Mesenchymal stem cell (in vitro differentiated cells and primary cell): ENCODE results near the gene PIK3CD. TPM values are rescaled to one million over a fixed set of nuclear protein-coding genes. Genes with fewer than 3 reads are reported as not detected.

ENCODE experiments used
- DNase-seq: peaks from one replicate; pipeline ENCODE4 v3.0.0-alpha.2; 2013
- H2AFZ ChIP-seq: one replicate; pipeline ENCODE4 v1.6.1; 2013; ENCODE audit warnings: low read depth, mild to moderate bottlenecking, control low read depth, inconsistent platforms, low read length, moderate library complexity
- H2AK5ac ChIP-seq: 2 replicates; pipeline ENCODE4 v1.6.1; 2013; ENCODE audit warnings: low read length, moderate library complexity, mild to moderate bottlenecking, inconsistent platforms; ENCODE audit not compliant: severe bottlenecking
- H2BK120ac ChIP-seq: one replicate; pipeline ENCODE4 v1.6.1; 2013; ENCODE audit warnings: low read depth, mild to moderate bottlenecking, inconsistent platforms, low read length, moderate library complexity
- H2BK12ac ChIP-seq, 2 experiments: one replicate each; pipeline ENCODE4 v1.6.1; 2013; ENCODE audit warnings: inconsistent platforms in 2 of 2, low read length in 2 of 2, mild to moderate bottlenecking in 2 of 2, moderate library complexity in 2 of 2, control low read depth in 1 of 2
- H2BK15ac ChIP-seq: one replicate; pipeline ENCODE4 v1.6.1; 2013; ENCODE audit warnings: mild to moderate bottlenecking, low read depth, inconsistent platforms; ENCODE audit not compliant: poor library complexity, severe bottlenecking
- H2BK5ac ChIP-seq: 2 replicates; pipeline ENCODE4 v1.6.1; 2013; ENCODE audit warnings: low read depth, mild to moderate bottlenecking, low read length, control low read depth, inconsistent platforms; ENCODE audit not compliant: poor library complexity, severe bottlenecking
- H3K14ac ChIP-seq, 2 experiments: one replicate each; pipeline ENCODE4 v1.6.1; 2013; ENCODE audit warnings: inconsistent platforms in 2 of 2, low read length in 2 of 2, control low read depth in 1 of 2, mild to moderate bottlenecking in 1 of 2, moderate library complexity in 1 of 2
- H3K18ac ChIP-seq, 2 experiments: one replicate each; pipeline ENCODE4 v1.6.1; 2013; ENCODE audit warnings: inconsistent platforms in 2 of 2, low read length in 2 of 2, control low read depth in 1 of 2, low read depth in 1 of 2, mild to moderate bottlenecking in 1 of 2
- H3K23ac ChIP-seq, 2 experiments: one replicate each; pipeline ENCODE4 v1.6.1; 2013; ENCODE audit warnings: inconsistent platforms in 2 of 2, low read length in 2 of 2, mild to moderate bottlenecking in 2 of 2, moderate library complexity in 2 of 2, control low read depth in 1 of 2
- H3K27ac ChIP-seq: 2 replicates; pipeline ENCODE4 v1.5.1; 2013; ENCODE audit warnings: mild to moderate bottlenecking, moderate library complexity, low read length, control low read depth, inconsistent platforms; ENCODE audit not compliant: poor library complexity, severe bottlenecking
- H3K27me3 ChIP-seq, 2 experiments: 2 replicates each; pipeline versions ENCODE4 v1.6.1 to v1.7.0; 2013; ENCODE audit warnings: low read length in 2 of 2, mild to moderate bottlenecking in 2 of 2, moderate library complexity in 2 of 2, control low read depth in 1 of 2, inconsistent platforms in 1 of 2; ENCODE audit not compliant: control insufficient read depth in 1 of 2, insufficient read depth in 1 of 2
- H3K36me3 ChIP-seq, 2 experiments: 2 replicates each; pipeline versions ENCODE4 v1.6.1 to v1.7.0; 2013; ENCODE audit warnings: low read length in 2 of 2, control low read depth in 1 of 2, inconsistent platforms in 1 of 2, low read depth in 1 of 2, mild to moderate bottlenecking in 1 of 2; ENCODE audit not compliant: insufficient read depth in 2 of 2, control insufficient read depth in 1 of 2
- H3K4ac ChIP-seq, 2 experiments: one replicate each; pipeline ENCODE4 v1.6.1; 2013; ENCODE audit warnings: inconsistent platforms in 2 of 2, low read length in 2 of 2, mild to moderate bottlenecking in 2 of 2, moderate library complexity in 2 of 2, control low read depth in 1 of 2, low read depth in 1 of 2
- H3K4me1 ChIP-seq: 2 replicates; pipeline ENCODE4 v1.6.1; 2013; ENCODE audit warnings: low read depth, low read length, control low read depth; ENCODE audit not compliant: control insufficient read depth, insufficient read depth
- H3K4me2 ChIP-seq: 2 replicates; pipeline ENCODE4 v1.6.1; 2013; ENCODE audit warnings: low read length, mild to moderate bottlenecking, inconsistent platforms; ENCODE audit not compliant: poor library complexity, severe bottlenecking
- H3K4me3 ChIP-seq, 2 experiments: 2 replicates each; pipeline versions ENCODE4 v1.5.1 to v1.7.0; 2013; ENCODE audit warnings: low read length in 2 of 2, mild to moderate bottlenecking in 2 of 2, control low read depth in 1 of 2, low read depth in 1 of 2; ENCODE audit not compliant: insufficient read depth in 1 of 2
- H3K79me1 ChIP-seq: replicated peaks from 2 replicates; pipeline ENCODE4 v1.6.1; 2013; ENCODE audit warnings: mild to moderate bottlenecking, control low read depth, low read length, inconsistent platforms; ENCODE audit not compliant: poor library complexity, severe bottlenecking
- H3K9ac ChIP-seq: 2 replicates; pipeline ENCODE4 v1.7.0; 2013; ENCODE audit warnings: mild to moderate bottlenecking, low read length, moderate library complexity
- H3K9me3 ChIP-seq: 2 replicates; pipeline ENCODE4 v1.7.0; 2013; ENCODE audit warnings: mild to moderate bottlenecking, low read length; ENCODE audit not compliant: control insufficient read depth
- H4K8ac ChIP-seq: one replicate; pipeline ENCODE4 v1.6.1; 2013; ENCODE audit warnings: inconsistent platforms, mild to moderate bottlenecking, low read length, moderate library complexity
- H4K91ac ChIP-seq: one replicate; pipeline ENCODE4 v1.6.1; 2013; ENCODE audit warnings: mild to moderate bottlenecking, low read length, inconsistent platforms
- WGBS: methylation state at CpG from one replicate; pipeline ENCODE4 v1.1.7; 2013; ENCODE audit warnings: mixed read lengths; 5-methylcytosine and 5-hydroxymethylcytosine counted together
- polyA plus RNA-seq, 2 experiments: library from polyadenylated mRNA; stranded (reverse); fragments of 200-250 nt; gene quantifications; one replicate each; pipeline ENCODE4 v1.2.3, GENCODE V29; 2013

PIK3CD gene
- 3.0 TPM for polyA plus RNA-seq (2013, experiment 1 of 2)
- polyA plus RNA-seq (2013, experiment 2 of 2): 2.7 TPM

DNA sequence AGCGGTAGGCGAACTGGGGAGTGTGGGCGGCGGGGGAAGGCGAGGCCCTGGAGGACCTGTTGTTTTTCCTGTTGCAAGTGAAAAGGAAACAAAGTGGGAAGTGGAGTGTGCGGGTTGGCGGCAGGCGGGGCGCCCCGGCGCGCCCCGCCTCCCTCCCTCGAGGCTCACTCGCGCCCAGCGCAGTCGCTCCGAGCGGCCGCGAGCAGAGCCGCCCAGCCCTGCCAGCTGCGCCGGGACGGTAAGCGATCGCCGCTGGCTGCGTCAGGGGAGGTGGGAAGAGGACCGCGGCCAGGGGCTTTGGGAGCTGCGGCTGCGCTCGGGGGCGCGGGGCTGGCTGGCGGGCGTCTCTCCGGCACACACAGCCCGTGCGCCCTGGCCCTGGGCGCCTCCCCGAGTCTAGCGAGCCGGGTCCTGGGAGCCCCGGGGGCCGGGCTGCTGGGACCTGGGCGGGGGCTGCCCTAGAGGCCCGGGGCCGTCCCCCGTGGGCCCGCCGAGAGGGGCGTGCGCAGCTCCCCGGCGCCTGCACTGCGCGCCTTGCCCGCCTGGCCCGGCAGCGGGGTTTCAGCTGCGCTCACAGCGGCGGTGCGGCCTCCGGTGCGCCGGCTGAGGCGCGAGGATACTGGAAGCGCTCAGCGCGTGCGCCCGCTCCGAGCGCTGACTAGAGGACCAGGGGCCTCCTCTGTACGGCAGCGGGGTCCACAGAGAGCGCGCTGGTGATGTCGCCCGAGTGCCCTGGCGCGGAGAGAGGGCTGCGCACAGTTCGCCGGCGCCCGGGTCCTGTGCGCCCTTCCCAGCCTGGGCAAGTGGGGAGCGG is at the start of gene PIK3CD:
PIK3CD (plus strand) TSS at position 167 of the 814 bp plus-strand sequence. CDS start 58,725 bp downstream, outside the sequence.
- Histone ChIP-seq H3K4ac (no peak within 1 kb of the TSS), H2BK12ac (no peak within 1 kb of the TSS), H3K27me3 (peaks cover 6 to 30% of the 10 kb centered on the region in 2 experiments), H3K4me3 (peak within 1 kb of the TSS; percentile 68 to 72), H3K9ac (peak within 1 kb of the TSS; percentile 41), H2BK120ac (no peak within 1 kb of the TSS), H3K79me1 (peaks cover 6% of the 10 kb centered on the region), H4K8ac (no peak within 1 kb of the TSS), H3K18ac (no peak within 1 kb of the TSS), H4K91ac (no peak within 1 kb of the TSS), H3K4me1 (peaks cover 13% of the 10 kb centered on the region), H2BK5ac (no peak within 1 kb of the TSS), H2BK15ac (no peak within 1 kb of the TSS), H2AK5ac (no peak within 1 kb of the TSS), H3K27ac (no peak within 1 kb of the TSS), H3K9me3 (no peaks in the 10 kb centered on the region), H2AFZ (no peak within 1 kb of the TSS), H3K14ac (no peak within 1 kb of the TSS), H3K36me3 (no peaks in the 10 kb centered on the region), H3K23ac (peak within 1 kb of the TSS in 1 of 2 experiments; percentile 42), H3K4me2 (peak within 1 kb of the TSS; percentile 100)
- DNase-seq: peak; percentile 43
- WGBS: 2% methylated on average over 55 of the region's 94 CpGs

DNA sequence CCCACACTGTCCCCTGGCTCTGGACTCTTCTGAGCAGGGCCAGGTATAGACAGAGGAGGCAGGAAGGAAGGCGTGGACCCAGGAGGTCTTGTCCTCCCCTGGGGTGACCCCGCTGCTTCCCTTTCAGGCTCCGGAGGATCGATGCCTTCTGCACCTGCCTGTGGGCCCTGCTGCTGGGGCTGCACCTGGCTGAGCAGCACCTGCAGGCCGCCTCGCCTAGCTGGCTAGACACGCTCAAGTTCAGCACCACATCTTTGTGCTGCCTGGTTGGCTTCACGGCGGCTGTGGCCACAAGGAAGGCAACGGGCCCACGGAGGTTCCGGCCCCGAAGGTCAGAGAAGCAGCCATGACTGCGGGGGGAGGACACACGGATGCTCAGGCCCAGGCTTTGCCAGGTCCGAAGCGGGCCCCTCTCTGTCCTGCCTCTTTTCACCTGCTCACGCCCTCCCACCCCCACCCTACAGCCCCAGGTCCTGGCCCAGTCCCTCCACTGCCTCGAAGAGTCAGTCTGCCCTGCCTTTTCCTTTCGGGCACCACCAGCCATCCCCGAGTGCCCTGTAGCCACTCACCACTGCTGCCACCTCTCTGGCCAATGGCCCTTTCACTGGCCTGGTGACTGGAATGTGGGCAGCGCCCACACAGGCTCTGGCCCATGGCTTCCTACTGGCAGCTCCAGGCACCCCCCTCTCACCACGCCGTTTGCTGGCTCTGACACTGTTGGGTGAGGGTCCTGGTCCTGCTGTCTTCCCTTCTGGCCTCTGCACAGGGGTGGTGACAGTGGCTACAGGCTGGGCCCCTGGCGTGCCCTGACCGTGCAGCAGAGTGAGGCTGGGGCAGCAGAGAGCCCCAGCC is 49.4 kb upstream of the PIK3CD start:
- Histone ChIP-seq H3K27ac (no peak overlapping the region), H3K23ac (no peak overlapping the region), H3K4me3 (no peak overlapping the region), H3K9me3 (no peaks in the 10 kb centered on the region), H3K4ac (no peak overlapping the region), H3K27me3 (no peaks in the 10 kb centered on the region), H3K36me3 (peaks cover 50 to 91% of the 10 kb centered on the region in 2 experiments), H2BK120ac (no peak overlapping the region), H3K14ac (no peak overlapping the region), H3K79me1 (peaks cover 13% of the 10 kb centered on the region), H2BK15ac (no peak overlapping the region), H4K8ac (no peak overlapping the region), H2BK5ac (no peak overlapping the region), H3K9ac (no peak overlapping the region), H2AFZ (no peak overlapping the region), H3K18ac (no peak overlapping the region), H2BK12ac (no peak overlapping the region), H2AK5ac (no peak overlapping the region), H3K4me2 (no peak overlapping the region), H4K91ac (no peak overlapping the region), H3K4me1 (peaks cover 2% of the 10 kb centered on the region)
- no peak for DNase-seq
- WGBS: 95% methylated on average over 26 of the region's 26 CpGs

DNA sequence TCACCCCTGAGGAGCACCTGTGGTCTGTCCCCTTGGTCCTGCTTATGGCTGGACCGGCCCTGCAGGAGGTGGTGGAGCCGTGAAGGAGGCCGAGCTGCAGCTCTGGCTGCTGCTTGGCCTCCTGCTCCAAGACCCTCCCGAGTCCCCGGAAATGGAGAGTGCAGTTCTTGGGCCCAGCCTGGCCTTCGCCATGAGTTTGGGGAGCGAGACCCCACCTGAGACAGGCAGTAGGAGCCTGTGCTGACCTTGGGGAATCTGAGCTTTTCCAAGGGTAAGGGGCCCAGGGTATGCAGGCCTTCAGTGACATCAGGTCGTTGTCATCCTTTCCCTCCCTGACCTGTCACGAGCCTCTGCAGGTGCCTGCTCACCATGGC is 48.8 kb upstream of the PIK3CD start:
- no peak overlapping the region for H2AFZ ChIP-seq
- no peak overlapping the region for H2BK15ac ChIP-seq
- H3K4me1 ChIP-seq: no peaks in the 10 kb centered on the region
- 97% methylated on average over 9 of the region's 9 CpGs for WGBS
- peaks cover 47 to 91% of the 10 kb centered on the region in 2 experiments for H3K36me3 ChIP-seq
- no peak overlapping the region for H2BK5ac ChIP-seq
- no peak overlapping the region for H3K23ac ChIP-seq
- no peak overlapping the region for H4K91ac ChIP-seq
- H3K27me3 ChIP-seq: no peaks in the 10 kb centered on the region
- H3K9me3 ChIP-seq: no peaks in the 10 kb centered on the region
- DNase-seq: no peak
- no peak overlapping the region for H2BK120ac ChIP-seq
- H3K4me2 ChIP-seq: no peak overlapping the region
- no peak overlapping the region for H3K27ac ChIP-seq
- H3K79me1 ChIP-seq: peaks cover 9% of the 10 kb centered on the region
- no peak overlapping the region for H3K4ac ChIP-seq
- no peak overlapping the region for H3K9ac ChIP-seq
- no peak overlapping the region for H2BK12ac ChIP-seq
- no peak overlapping the region for H3K4me3 ChIP-seq
- no peak overlapping the region for H4K8ac ChIP-seq
- H2AK5ac ChIP-seq: no peak overlapping the region
- no peak overlapping the region for H3K18ac ChIP-seq
- H3K14ac ChIP-seq: no peak overlapping the region

DNA sequence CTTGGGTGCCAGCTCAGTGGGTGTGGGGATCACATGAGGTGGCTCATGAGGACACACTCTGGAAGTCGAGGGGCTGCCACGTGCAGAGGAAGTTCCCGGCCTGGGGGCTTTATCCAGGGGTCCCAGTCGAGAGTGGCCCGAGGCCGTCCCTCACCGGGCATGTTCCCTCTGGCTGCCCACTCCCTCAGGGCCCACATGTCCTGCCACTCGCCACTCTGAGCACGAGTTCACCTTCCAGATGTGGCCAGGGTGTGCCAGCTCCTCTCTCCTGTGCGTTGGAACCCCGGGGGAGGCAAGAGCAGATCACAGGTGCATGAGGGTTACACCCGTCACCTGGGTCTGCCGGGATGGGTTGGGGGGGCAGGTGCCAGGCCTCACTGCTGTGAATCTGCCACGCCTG is 48.2 kb upstream of the PIK3CD start:
- WGBS: 95% methylated on average over 14 of the region's 14 CpGs
- Histone ChIP-seq H3K4me1 (no peaks in the 10 kb centered on the region), H2BK15ac (no peak overlapping the region), H3K79me1 (peaks cover 5% of the 10 kb centered on the region), H4K91ac (no peak overlapping the region), H4K8ac (no peak overlapping the region), H3K23ac (no peak overlapping the region), H3K18ac (no peak overlapping the region), H3K4me2 (no peak overlapping the region), H3K9me3 (no peaks in the 10 kb centered on the region), H2AFZ (no peak overlapping the region), H3K4ac (no peak overlapping the region), H2AK5ac (no peak overlapping the region), H2BK12ac (no peak overlapping the region), H3K36me3 (peaks cover 46 to 88% of the 10 kb centered on the region in 2 experiments), H3K9ac (no peak overlapping the region), H3K27me3 (no peaks in the 10 kb centered on the region), H3K27ac (no peak overlapping the region), H3K14ac (no peak overlapping the region), H3K4me3 (no peak overlapping the region), H2BK5ac (no peak overlapping the region), H2BK120ac (no peak overlapping the region)
- DNase-seq: no peak
